Measurements from ENCODE around the gene SLC17A9.
A peak's percentile ranks its signal among the peaks of the same experiment; 100 is the strongest.

SLC17A9 gene

GRCh38 chr20:63005365-63005861, 52.9 kb downstream of the SLC17A9 start:
- DNase-seq (ENCODE audit: low spot score) = no peak

GRCh38 chr20:63005862-63006539, 53.5 kb downstream of the SLC17A9 start:
- no peak for DNase-seq (ENCODE audit: low spot score)

- no peak for DNase-seq (ENCODE audit: low spot score)
Observed at GRCh38 chr20:63006540-63007359, 54.2 kb downstream of the SLC17A9 start, which contains the start of gene BHLHE23. Gene BHLHE23, minus strand, starts transcription at chr20:63006964. Its CDS starts 190 bp downstream, at chr20:63006774.

- DNase-seq (ENCODE audit: low spot score) = no peak
Observed at GRCh38 chr20:63007360-63007645, 54.8 kb downstream of the SLC17A9 start.

- DNase-seq (ENCODE audit: low spot score) = no peak
Observed at GRCh38 chr20:63007646-63008488, 55.4 kb downstream of the SLC17A9 start.

- DNase-seq (ENCODE audit: low spot score) = no peak
Observed at GRCh38 chr20:63008541-63009044, 56.1 kb downstream of the SLC17A9 start.

- DNase-seq (ENCODE audit: low spot score) = peak; percentile 71
Observed at GRCh38 chr20:63009045-63009961, 56.8 kb downstream of the SLC17A9 start.

- DNase-seq (ENCODE audit: low spot score) = no peak
Observed at GRCh38 chr20:63009988-63010769, 57.7 kb downstream of the SLC17A9 start.

GRCh38 chr20:63011798-63012197, 59.3 kb downstream of the SLC17A9 start:
- no peak for DNase-seq (ENCODE audit: low spot score)

- DNase-seq (ENCODE audit: low spot score) = no peak
Observed at GRCh38 chr20:63013207-63013606, 60.7 kb downstream of the SLC17A9 start.

- no peak for DNase-seq (ENCODE audit: low spot score)
Observed at GRCh38 chr20:63014287-63014686, 61.8 kb downstream of the SLC17A9 start.

GRCh38 chr20:63014710-63015109, 62.2 kb downstream of the SLC17A9 start:
- DNase-seq (ENCODE audit: low spot score) = no peak

GRCh38 chr20:63015147-63015661, 62.7 kb downstream of the SLC17A9 start:
- DNase-seq (ENCODE audit: low spot score) = no peak

GRCh38 chr20:63015662-63016361, 63.3 kb downstream of the SLC17A9 start:
- DNase-seq (ENCODE audit: low spot score) = no peak

GRCh38 chr20:63016514-63017075, 64.1 kb downstream of the SLC17A9 start:
- DNase-seq (ENCODE audit: low spot score) = no peak

GRCh38 chr20:63017076-63017825, 64.7 kb downstream of the SLC17A9 start:
- no peak for DNase-seq (ENCODE audit: low spot score)

GRCh38 chr20:63017826-63018411, 65.4 kb downstream of the SLC17A9 start:
- no peak for DNase-seq (ENCODE audit: low spot score)

Measured in Ammon's horn (tissue), 1 donor.